Measurements from ENCODE around the gene CCDC57.
"Not testable (repeated sequence)": the region's sequence is repeated elsewhere in the genome, so short reads cannot be mapped to it uniquely, and the experiment has no call there.

CCDC57 gene

GRCh38 chr17:82212331-82213250 is at the start of gene CCDC57:
Gene CCDC57 (minus strand): TSS chr17:82212842. CDS start chr17:82201944, 10,898 bp downstream.
- DNase-seq, result no peak

- no peak for DNase-seq
Measured at GRCh38 chr17:82262344-82262743, 49.7 kb upstream of the CCDC57 start.

- DNase-seq, result not testable (repeated sequence)
Measured at GRCh38 chr17:82259972-82260961, 47.6 kb upstream of the CCDC57 start.

- DNase-seq, result no peak
Measured at GRCh38 chr17:82258555-82258954, 45.9 kb upstream of the CCDC57 start.

GRCh38 chr17:82257473-82257872 is 44.8 kb upstream of the CCDC57 start:
- DNase-seq, result no peak

GRCh38 chr17:82256242-82256885 is 43.7 kb upstream of the CCDC57 start:
- no peak for DNase-seq

- DNase-seq, result no peak
Measured at GRCh38 chr17:82255402-82255972, 42.8 kb upstream of the CCDC57 start.

- DNase-seq, result not testable (repeated sequence)
Measured at GRCh38 chr17:82254746-82255145, 42.1 kb upstream of the CCDC57 start.

GRCh38 chr17:82254096-82254495 is 41.5 kb upstream of the CCDC57 start:
- not testable (repeated sequence) for DNase-seq

- no peak for DNase-seq
Measured at GRCh38 chr17:82253179-82253544, 40.5 kb upstream of the CCDC57 start.

GRCh38 chr17:82252511-82253178 is 40.0 kb upstream of the CCDC57 start:
- DNase-seq, result no peak

GRCh38 chr17:82250868-82251500 is 38.3 kb upstream of the CCDC57 start:
- DNase-seq, result no peak

- DNase-seq, result no peak
Measured at GRCh38 chr17:82249896-82250581, 37.4 kb upstream of the CCDC57 start.

- DNase-seq, result no peak
Measured at GRCh38 chr17:82248815-82249674, 36.4 kb upstream of the CCDC57 start.

GRCh38 chr17:82247856-82248671 is 35.4 kb upstream of the CCDC57 start:
- no peak for DNase-seq

GRCh38 chr17:82247182-82247823 is 34.7 kb upstream of the CCDC57 start:
- no peak for DNase-seq

- no peak for DNase-seq
Measured at GRCh38 chr17:82246365-82247181, 33.9 kb upstream of the CCDC57 start.

GRCh38 chr17:82246040-82246364 is 33.4 kb upstream of the CCDC57 start:
- no peak for DNase-seq

All from NCI-H187 treated with DMSO at 0.1 percent for 48 hours (cell line).